ENCODE measurements around the gene TSPAN2.

Gene TSPAN2

DNA sequence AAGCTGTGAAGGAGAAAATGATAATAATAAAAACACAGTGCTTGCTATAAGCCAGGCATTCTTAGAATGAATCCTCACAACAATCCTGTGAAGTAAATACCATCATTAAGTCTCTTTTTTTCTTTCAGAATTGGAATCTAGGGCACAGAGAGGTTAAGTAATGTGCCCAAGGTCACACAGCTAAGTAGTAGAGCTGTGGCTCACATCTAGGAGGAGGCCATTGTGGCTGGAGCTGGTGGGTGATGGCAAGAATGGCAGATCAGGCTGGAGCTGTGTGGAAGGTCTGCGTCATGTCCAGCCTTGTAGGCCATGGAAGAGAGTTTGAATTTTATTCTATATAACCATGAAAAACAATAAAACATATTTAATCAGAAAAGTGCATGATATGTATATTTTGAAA lies 38.2 kb upstream of the TSPAN2 start:
- no peak for TF ChIP-seq YY1 (IDR thresholded peaks at IDR 0.05; ENCODE audit: low read depth)
- no peak for TF ChIP-seq ZBTB7A (IDR thresholded peaks at IDR 0.05; ENCODE audit: low read depth)
- no peak for TF ChIP-seq TAF1 (IDR thresholded peaks at IDR 0.05; ENCODE audit: low read depth)
- no peak for TF ChIP-seq CREB1 (IDR thresholded peaks at IDR 0.05; ENCODE audit: low read depth)
- no peak for TF ChIP-seq NFIC (IDR thresholded peaks at IDR 0.05)
- TF ChIP-seq RAD21 (IDR thresholded peaks at IDR 0.05; ENCODE audit: low read depth): no peak
- no peak for TF ChIP-seq TCF12 (IDR thresholded peaks at IDR 0.05; ENCODE audit: low read depth)
- no peak for TF ChIP-seq TEAD4 (IDR thresholded peaks at IDR 0.05)
- no peak for TF ChIP-seq FOXM1 (IDR thresholded peaks at IDR 0.05; ENCODE audit: borderline replicate concordance, low read depth)
- TF ChIP-seq, protein P1, sequence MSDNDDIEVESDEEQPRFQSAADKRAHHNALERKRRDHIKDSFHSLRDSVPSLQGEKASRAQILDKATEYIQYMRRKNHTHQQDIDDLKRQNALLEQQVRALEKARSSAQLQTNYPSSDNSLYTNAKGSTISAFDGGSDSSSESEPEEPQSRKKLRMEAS (IDR thresholded peaks at IDR 0.05): no peak
- TF ChIP-seq, protein P2, sequence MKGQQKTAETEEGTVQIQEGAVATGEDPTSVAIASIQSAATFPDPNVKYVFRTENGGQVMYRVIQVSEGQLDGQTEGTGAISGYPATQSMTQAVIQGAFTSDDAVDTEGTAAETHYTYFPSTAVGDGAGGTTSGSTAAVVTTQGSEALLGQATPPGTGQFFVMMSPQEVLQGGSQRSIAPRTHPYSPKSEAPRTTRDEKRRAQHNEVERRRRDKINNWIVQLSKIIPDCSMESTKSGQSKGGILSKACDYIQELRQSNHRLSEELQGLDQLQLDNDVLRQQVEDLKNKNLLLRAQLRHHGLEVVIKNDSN (IDR thresholded peaks at IDR 0.05): no peak
- TF ChIP-seq, protein P3, sequence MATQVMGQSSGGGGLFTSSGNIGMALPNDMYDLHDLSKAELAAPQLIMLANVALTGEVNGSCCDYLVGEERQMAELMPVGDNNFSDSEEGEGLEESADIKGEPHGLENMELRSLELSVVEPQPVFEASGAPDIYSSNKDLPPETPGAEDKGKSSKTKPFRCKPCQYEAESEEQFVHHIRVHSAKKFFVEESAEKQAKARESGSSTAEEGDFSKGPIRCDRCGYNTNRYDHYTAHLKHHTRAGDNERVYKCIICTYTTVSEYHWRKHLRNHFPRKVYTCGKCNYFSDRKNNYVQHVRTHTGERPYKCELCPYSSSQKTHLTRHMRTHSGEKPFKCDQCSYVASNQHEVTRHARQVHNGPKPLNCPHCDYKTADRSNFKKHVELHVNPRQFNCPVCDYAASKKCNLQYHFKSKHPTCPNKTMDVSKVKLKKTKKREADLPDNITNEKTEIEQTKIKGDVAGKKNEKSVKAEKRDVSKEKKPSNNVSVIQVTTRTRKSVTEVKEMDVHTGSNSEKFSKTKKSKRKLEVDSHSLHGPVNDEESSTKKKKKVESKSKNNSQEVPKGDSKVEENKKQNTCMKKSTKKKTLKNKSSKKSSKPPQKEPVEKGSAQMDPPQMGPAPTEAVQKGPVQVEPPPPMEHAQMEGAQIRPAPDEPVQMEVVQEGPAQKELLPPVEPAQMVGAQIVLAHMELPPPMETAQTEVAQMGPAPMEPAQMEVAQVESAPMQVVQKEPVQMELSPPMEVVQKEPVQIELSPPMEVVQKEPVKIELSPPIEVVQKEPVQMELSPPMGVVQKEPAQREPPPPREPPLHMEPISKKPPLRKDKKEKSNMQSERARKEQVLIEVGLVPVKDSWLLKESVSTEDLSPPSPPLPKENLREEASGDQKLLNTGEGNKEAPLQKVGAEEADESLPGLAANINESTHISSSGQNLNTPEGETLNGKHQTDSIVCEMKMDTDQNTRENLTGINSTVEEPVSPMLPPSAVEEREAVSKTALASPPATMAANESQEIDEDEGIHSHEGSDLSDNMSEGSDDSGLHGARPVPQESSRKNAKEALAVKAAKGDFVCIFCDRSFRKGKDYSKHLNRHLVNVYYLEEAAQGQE (IDR thresholded peaks at IDR 0.05; ENCODE audit: low read depth): no peak

DNA sequence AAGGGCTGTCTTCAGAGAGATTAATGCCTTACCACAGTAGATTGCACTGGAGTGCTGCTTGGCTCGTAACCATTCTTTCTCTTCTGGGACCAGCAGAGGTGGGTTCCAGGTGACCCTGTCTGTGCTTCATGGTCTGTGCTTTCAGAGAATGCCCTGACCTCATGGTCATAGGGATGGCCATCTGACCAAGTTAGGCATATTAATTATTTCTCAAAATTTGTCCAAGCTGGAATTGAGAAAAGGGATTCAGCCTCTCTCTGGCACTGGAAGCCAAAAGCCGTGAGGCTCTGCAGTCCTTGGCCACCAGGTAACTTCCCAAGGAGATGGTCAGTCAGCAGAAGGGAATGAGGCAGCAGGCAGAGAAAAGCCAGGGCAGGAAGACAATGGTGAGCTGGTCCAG lies 37.2 kb upstream of the TSPAN2 start:
- TF ChIP-seq EP300 (IDR thresholded peaks at IDR 0.05; ENCODE audit: borderline replicate concordance): no peak
- TF ChIP-seq, protein P2 (IDR thresholded peaks at IDR 0.05): no peak
- no peak for TF ChIP-seq CREB1 (IDR thresholded peaks at IDR 0.05; ENCODE audit: low read depth)
- no peak for TF ChIP-seq ZBTB7A (IDR thresholded peaks at IDR 0.05; ENCODE audit: low read depth)
- TF ChIP-seq EGR1 (IDR thresholded peaks at IDR 0.05): no peak
- no peak for TF ChIP-seq RAD21 (IDR thresholded peaks at IDR 0.05; ENCODE audit: low read depth)
- no peak for TF ChIP-seq FOXM1 (IDR thresholded peaks at IDR 0.05; ENCODE audit: borderline replicate concordance, low read depth)
- no peak for TF ChIP-seq YY1 (IDR thresholded peaks at IDR 0.05; ENCODE audit: low read depth)
- TF ChIP-seq, protein P3 (IDR thresholded peaks at IDR 0.05; ENCODE audit: low read depth): no peak
- no peak for TF ChIP-seq NFIC (IDR thresholded peaks at IDR 0.05)
- TF ChIP-seq TEAD4 (IDR thresholded peaks at IDR 0.05): no peak
- no peak for TF ChIP-seq TCF12 (IDR thresholded peaks at IDR 0.05; ENCODE audit: low read depth)
- TF ChIP-seq, protein P1 (IDR thresholded peaks at IDR 0.05): no peak
- no peak for TF ChIP-seq CEBPB (IDR thresholded peaks at IDR 0.05)
- no peak for TF ChIP-seq TAF1 (IDR thresholded peaks at IDR 0.05; ENCODE audit: low read depth)

DNA sequence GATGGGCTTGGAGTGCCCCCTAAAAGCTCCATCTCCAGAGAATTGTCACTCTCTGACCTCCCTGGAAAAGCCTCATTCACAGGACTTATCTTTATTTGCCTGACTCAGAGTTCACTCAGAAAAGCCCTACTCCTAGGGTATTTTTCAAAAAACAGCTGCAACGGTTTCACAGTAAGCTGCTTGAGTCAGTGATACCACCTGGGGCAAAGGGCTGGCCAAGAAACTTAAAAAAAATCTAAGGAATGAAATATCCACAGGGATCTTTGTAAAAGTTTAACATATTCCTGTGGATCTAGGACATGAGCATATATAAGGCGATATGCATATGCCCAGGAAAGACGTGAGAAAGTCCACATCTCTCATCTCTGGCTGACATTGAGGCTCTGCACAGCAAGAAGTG lies 33.8 kb upstream of the TSPAN2 start:
- TF ChIP-seq, protein P1 (IDR thresholded peaks at IDR 0.05): no peak
- TF ChIP-seq CEBPB (IDR thresholded peaks at IDR 0.05): no peak
- TF ChIP-seq NFIC (IDR thresholded peaks at IDR 0.05): no peak
- TF ChIP-seq EP300 (IDR thresholded peaks at IDR 0.05; ENCODE audit: borderline replicate concordance): no peak
- no peak for TF ChIP-seq TEAD4 (IDR thresholded peaks at IDR 0.05)
- TF ChIP-seq ZBTB7A (IDR thresholded peaks at IDR 0.05; ENCODE audit: low read depth): no peak
- TF ChIP-seq TCF12 (IDR thresholded peaks at IDR 0.05; ENCODE audit: low read depth): no peak
- TF ChIP-seq, protein P3 (IDR thresholded peaks at IDR 0.05; ENCODE audit: low read depth): no peak
- no peak for TF ChIP-seq RAD21 (IDR thresholded peaks at IDR 0.05; ENCODE audit: low read depth)
- no peak for TF ChIP-seq TAF1 (IDR thresholded peaks at IDR 0.05; ENCODE audit: low read depth)

DNA sequence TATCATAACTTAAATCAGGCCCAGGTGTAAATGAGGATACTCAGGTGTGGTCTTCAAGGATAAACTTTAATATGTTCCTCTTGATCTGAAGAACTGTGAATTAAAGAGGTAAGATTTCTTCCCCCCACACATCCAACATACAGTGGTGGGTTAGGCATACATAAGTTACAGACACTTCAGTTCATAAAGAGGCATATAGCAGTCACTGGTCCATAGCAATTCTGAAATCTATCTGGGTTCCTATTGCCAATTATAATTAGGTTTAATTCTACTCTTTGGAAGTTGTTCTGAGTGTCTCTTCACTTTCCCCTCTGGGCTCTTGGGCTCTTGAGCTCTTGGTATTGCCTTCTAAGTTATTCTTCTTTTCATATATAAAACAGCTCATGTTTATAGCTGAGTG lies 32.5 kb upstream of the TSPAN2 start:
- TF ChIP-seq ZBTB7A (IDR thresholded peaks at IDR 0.05; ENCODE audit: low read depth) (no peak), CEBPB (IDR thresholded peaks at IDR 0.05) (no peak), EP300 (IDR thresholded peaks at IDR 0.05; ENCODE audit: borderline replicate concordance) (no peak), YY1 (IDR thresholded peaks at IDR 0.05; ENCODE audit: low read depth) (no peak), RAD21 (IDR thresholded peaks at IDR 0.05; ENCODE audit: low read depth) (no peak), TCF12 (IDR thresholded peaks at IDR 0.05; ENCODE audit: low read depth) (no peak), CREB1 (IDR thresholded peaks at IDR 0.05; ENCODE audit: low read depth) (no peak), FOXM1 (IDR thresholded peaks at IDR 0.05; ENCODE audit: borderline replicate concordance, low read depth) (no peak), EGR1 (IDR thresholded peaks at IDR 0.05) (no peak), TAF1 (IDR thresholded peaks at IDR 0.05; ENCODE audit: low read depth) (no peak), TEAD4 (IDR thresholded peaks at IDR 0.05) (no peak), NFIC (IDR thresholded peaks at IDR 0.05) (no peak)
- TF ChIP-seq, protein P2 (IDR thresholded peaks at IDR 0.05): no peak
- TF ChIP-seq, protein P1 (IDR thresholded peaks at IDR 0.05): no peak
- TF ChIP-seq, protein P3 (IDR thresholded peaks at IDR 0.05; ENCODE audit: low read depth): no peak
